SK-N-SH (cell line): ENCODE measurements around the gene RCOR1. TPM values are rescaled to one million over a fixed set of nuclear protein-coding genes. Genes with fewer than 3 reads are reported as not detected.

Experiments
- CTCF ChIA-PET: fragments of 300-600, 350-600 bp; formaldehyde crosslinking; extraction: SDS; loops from one replicate; lab custom pipeline; 2021; lab: Yijun Ruan, JAX
- POLR2A ChIA-PET: fragments of 350-600 bp; sonication (Branson Sonifier 250); formaldehyde crosslinking; extraction: SDS; loops from one replicate; lab custom pipeline; 2020; ENCODE audit warnings: antibody characterized with exemption, inconsistent platforms; lab: Yijun Ruan, JAX
- DNase-seq: peaks from one replicate; pipeline ENCODE4 v3.0.0; 2012
- H2AFZ ChIP-seq: fragments of 200-600 bp; sonication (generic); 2 replicates; pipeline ENCODE4 v1.8.1; 2016; ENCODE audit warnings: antibody characterized with exemption, mild to moderate bottlenecking, low read depth
- H3F3A ChIP-seq: fragments of 200-600 bp; sonication (generic); replicated peaks from 2 replicates; pipeline ENCODE3; 2016; ENCODE audit warnings: antibody characterized with exemption, mild to moderate bottlenecking; ENCODE audit not compliant: insufficient read depth
- H3K27ac ChIP-seq, 2 experiments: fragments of 200-500 bp in 1 of 2; fragments of 200-600 bp in 1 of 2; sonication (Bioruptor generic) in 1 of 2; sonication (generic), shearing (Covaris generic) in 1 of 2; 2 replicates each; pipeline versions ENCODE4 v1.5.1 to v1.6.1; 2014 to 2016; ENCODE audit warnings: low read depth in 2 of 2, inconsistent platforms in 1 of 2, low read length in 1 of 2, mild to moderate bottlenecking in 1 of 2, mixed read lengths in 1 of 2
- H3K27me3 ChIP-seq: fragments of 200-600 bp; sonication (generic), shearing (Covaris generic); 2 replicates; pipeline ENCODE4 v1.6.1; 2016; ENCODE audit warnings: mixed run types; ENCODE audit not compliant: insufficient read depth
- H3K36me3 ChIP-seq, 2 experiments: fragments of 200-500 bp in 1 of 2; fragments of 200-600 bp in 1 of 2; sonication (Bioruptor generic) in 1 of 2; sonication (generic) in 1 of 2; replicated peaks in 1 of 2; 2 replicates each; pipeline versions ENCODE3 to v1.5.1; 2014 to 2016; ENCODE audit warnings: low read length in 1 of 2, mild to moderate bottlenecking in 1 of 2; ENCODE audit not compliant: insufficient read depth in 2 of 2, control insufficient read depth in 1 of 2
- H3K4me1 ChIP-seq, 2 experiments: fragments of 200-500 bp in 1 of 2; fragments of 200-600 bp in 1 of 2; sonication (Bioruptor generic) in 1 of 2; sonication (generic), shearing (Covaris generic) in 1 of 2; 2 replicates each; pipeline versions ENCODE4 v1.5.1 to v1.6.1; 2014 to 2016; ENCODE audit warnings: low read depth in 1 of 2, low read length in 1 of 2, mixed run types in 1 of 2; ENCODE audit not compliant: insufficient read depth in 2 of 2, control insufficient read depth in 1 of 2
- H3K4me2 ChIP-seq: fragments of 200-600 bp; sonication (generic), shearing (Covaris generic); 2 replicates; pipeline ENCODE4 v1.6.1; 2017; ENCODE audit warnings: mixed run types
- H3K4me3 ChIP-seq, 2 experiments: fragments of 200-500 bp in 1 of 2; fragments of 200-600 bp in 1 of 2; sonication (Bioruptor generic) in 1 of 2; sonication (generic), shearing (Covaris generic) in 1 of 2; 2 replicates each; pipeline versions ENCODE4 v1.5.1 to v1.8.1; 2014 to 2016; ENCODE audit warnings: low read depth in 2 of 2, inconsistent platforms in 1 of 2, low read length in 1 of 2, mild to moderate bottlenecking in 1 of 2, mixed read lengths in 1 of 2, moderate library complexity in 1 of 2
- H3K79me2 ChIP-seq: fragments of 200-600 bp; sonication (generic); 2 replicates; pipeline ENCODE4 v1.8.1; 2017; ENCODE audit warnings: mild to moderate bottlenecking; ENCODE audit not compliant: insufficient read depth
- H3K9ac ChIP-seq: fragments of 200-600 bp; sonication (generic); 2 replicates; pipeline ENCODE4 v1.6.1; 2017; ENCODE audit warnings: mixed run types
- H3K9me2 ChIP-seq: fragments of 200-600 bp; sonication (generic); 2 replicates; pipeline ENCODE4 v1.6.1; 2017; ENCODE audit warnings: mixed run types
- H3K9me3 ChIP-seq: fragments of 200-600 bp; sonication (generic); 2 replicates; pipeline ENCODE4 v1.6.1; 2017; ENCODE audit warnings: mixed run types, mild to moderate bottlenecking, moderate library complexity
- H4K20me1 ChIP-seq: fragments of 200-600 bp; sonication (generic); 2 replicates; pipeline ENCODE4 v1.6.1; 2017; ENCODE audit warnings: mild to moderate bottlenecking, mixed run types; ENCODE audit not compliant: insufficient read depth
- FOXM1 ChIP-seq: IDR thresholded peaks from 2 replicates; pipeline ENCODE4 v1.4.0; 2012; ENCODE audit warnings: low read depth, mild to moderate bottlenecking
- GATA2 ChIP-seq: sonication (generic); formaldehyde crosslinking; IDR thresholded peaks from 2 replicates; pipeline ENCODE4 v1.5.0; 2020; ENCODE audit warnings: mild to moderate bottlenecking, missing genetic modification reagents
- NFIC ChIP-seq: IDR thresholded peaks from 2 replicates; pipeline ENCODE4 v1.4.0; 2012; ENCODE audit warnings: borderline replicate concordance
- POLR2AphosphoS5 ChIP-seq: IDR thresholded peaks from 2 replicates; pipeline ENCODE4 v1.6.1; 2012; ENCODE audit warnings: low read depth, low read length
- RXRA ChIP-seq: IDR thresholded peaks from 2 replicates; pipeline ENCODE4 v1.4.0; 2012; ENCODE audit warnings: low read depth, mild to moderate bottlenecking, borderline replicate concordance
- TAF1 ChIP-seq: IDR thresholded peaks from 2 replicates; pipeline ENCODE4 v1.6.1; 2012; ENCODE audit warnings: low read depth, mild to moderate bottlenecking, low read length, moderate library complexity, borderline replicate concordance
- TCF12 ChIP-seq: IDR thresholded peaks from 2 replicates; pipeline ENCODE4 v1.4.0; 2012
- WGBS: methylation state at CpG from one replicate; pipeline ENCODE4 v1.1.6; 2017; ENCODE audit warnings: low lambda C conversion rate; 5-methylcytosine and 5-hydroxymethylcytosine counted together
- polyA plus RNA-seq, 3 experiments: library from polyadenylated mRNA; depleted of rRNA; stranded (reverse); fragments of >200 nt; gene quantifications; 2 replicates each; pipeline ENCODE4 v1.2.3, GENCODE V29; 2012
- TF ChIP-seq, protein P1 (sequence below): IDR thresholded peaks from 2 replicates; pipeline ENCODE4 v1.4.0; 2012; ENCODE audit warnings: low read depth, borderline replicate concordance
- TF ChIP-seq, protein P2 (sequence below): fragments of 200-600 bp; sonication (generic); IDR thresholded peaks from 2 replicates; pipeline ENCODE4 v1.6.1; 2017; ENCODE audit warnings: antibody characterized with exemption, mild to moderate bottlenecking, moderate library complexity

RCOR1 gene
- polyA plus RNA-seq, 1 of the 3 experiments (the other 2 are of a cell fraction) = 8.5 TPM

DNA sequence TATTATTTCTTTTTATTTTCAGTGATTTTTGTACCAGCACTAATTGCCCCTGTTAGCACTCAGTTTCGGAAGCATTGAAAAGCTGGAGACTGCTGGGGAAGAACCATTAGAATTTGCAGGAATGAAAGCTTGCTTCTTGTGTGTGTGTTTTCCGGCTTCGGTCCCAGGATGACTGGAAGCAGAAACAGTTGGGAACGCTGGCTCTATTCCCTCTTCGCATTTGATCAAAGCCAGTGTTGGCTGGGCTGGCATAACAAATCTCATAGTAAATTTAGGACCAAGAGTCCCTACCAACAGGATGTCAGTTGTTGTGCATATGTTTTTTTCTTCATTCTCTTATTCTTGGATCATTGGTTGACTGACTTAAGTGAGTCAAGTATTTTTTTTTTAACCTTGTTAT lies 131.2 kb downstream of the RCOR1 start:
- TF ChIP-seq RXRA (no peak), NFIC (no peak), TCF12 (no peak), POLR2AphosphoS5 (no peak), FOXM1 (no peak)
- TF ChIP-seq, protein P1, sequence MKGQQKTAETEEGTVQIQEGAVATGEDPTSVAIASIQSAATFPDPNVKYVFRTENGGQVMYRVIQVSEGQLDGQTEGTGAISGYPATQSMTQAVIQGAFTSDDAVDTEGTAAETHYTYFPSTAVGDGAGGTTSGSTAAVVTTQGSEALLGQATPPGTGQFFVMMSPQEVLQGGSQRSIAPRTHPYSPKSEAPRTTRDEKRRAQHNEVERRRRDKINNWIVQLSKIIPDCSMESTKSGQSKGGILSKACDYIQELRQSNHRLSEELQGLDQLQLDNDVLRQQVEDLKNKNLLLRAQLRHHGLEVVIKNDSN = no peak
- TF ChIP-seq, protein P2, sequence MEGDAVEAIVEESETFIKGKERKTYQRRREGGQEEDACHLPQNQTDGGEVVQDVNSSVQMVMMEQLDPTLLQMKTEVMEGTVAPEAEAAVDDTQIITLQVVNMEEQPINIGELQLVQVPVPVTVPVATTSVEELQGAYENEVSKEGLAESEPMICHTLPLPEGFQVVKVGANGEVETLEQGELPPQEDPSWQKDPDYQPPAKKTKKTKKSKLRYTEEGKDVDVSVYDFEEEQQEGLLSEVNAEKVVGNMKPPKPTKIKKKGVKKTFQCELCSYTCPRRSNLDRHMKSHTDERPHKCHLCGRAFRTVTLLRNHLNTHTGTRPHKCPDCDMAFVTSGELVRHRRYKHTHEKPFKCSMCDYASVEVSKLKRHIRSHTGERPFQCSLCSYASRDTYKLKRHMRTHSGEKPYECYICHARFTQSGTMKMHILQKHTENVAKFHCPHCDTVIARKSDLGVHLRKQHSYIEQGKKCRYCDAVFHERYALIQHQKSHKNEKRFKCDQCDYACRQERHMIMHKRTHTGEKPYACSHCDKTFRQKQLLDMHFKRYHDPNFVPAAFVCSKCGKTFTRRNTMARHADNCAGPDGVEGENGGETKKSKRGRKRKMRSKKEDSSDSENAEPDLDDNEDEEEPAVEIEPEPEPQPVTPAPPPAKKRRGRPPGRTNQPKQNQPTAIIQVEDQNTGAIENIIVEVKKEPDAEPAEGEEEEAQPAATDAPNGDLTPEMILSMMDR = no peak
- H3K9me2 ChIP-seq = no peaks in the 10 kb centered on the region
- WGBS = 93% methylated on average over 5 of the region's 5 CpGs
- no peak for DNase-seq
- ChIA-PET POLR2A (no interaction called here), CTCF (interaction anchor here (1.1 to 1.5 kb wide), 2 partner anchors 29 to 130 kb away, joined by 3 to 4 read pairs; no protein-coding TSS in a partner anchor)
- H4K20me1 ChIP-seq = no peaks in the 10 kb centered on the region
- no peaks in the 10 kb centered on the region for H3K9me3 ChIP-seq
- H3K4me1 ChIP-seq = peaks cover 0 to 2% of the 10 kb centered on the region in 2 experiments; a peak in 1 of 4 replicates
- no peaks in the 10 kb centered on the region for H3K27me3 ChIP-seq
- H3K9ac ChIP-seq = no peak overlapping the region
- no peaks in the 10 kb centered on the region for H3K79me2 ChIP-seq
- no peak overlapping the region for H2AFZ ChIP-seq
- peaks cover 47 to 61% of the 10 kb centered on the region in 2 experiments for H3K36me3 ChIP-seq
- no peak overlapping the region for H3K27ac ChIP-seq
- H3K4me3 ChIP-seq = no peak overlapping the region
- H3K4me2 ChIP-seq = no peak overlapping the region
- H3F3A ChIP-seq = no peaks in the 10 kb centered on the region

DNA sequence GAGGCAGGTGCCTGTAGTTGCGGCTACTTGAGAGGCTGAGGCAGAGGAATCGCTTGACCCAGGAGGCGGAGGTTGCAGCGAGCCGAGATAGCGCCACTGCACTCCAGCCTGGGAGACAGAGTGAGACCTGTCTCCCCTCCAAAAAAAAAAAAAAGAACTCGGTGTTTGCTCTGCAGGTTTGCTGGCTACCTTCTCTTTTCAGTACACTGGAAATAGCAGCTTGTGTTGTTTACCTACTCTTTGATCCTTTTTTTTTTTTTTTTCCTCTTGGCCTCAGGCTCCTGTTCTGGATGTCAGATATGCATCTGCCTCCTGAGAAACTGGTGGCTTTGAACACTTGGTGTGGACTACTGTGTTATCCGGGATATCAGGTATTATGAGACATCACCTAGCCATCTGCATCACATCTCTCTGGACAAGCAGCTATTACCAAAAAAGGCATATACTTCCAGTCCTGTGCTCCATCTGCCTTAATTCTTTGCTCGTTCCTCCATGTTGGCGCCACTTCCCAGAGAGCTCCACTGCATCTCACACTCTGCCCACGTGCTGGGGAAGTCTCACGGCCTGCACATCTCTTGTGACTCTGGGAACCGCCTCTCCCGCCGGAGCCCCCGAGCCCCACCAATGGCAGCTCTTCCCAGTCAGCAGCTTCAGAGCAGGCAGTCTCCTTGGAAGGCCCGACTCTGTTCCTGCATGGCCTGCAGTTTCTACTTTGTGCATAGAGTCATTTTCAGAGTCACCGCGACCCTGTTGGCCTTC lies 133.9 kb downstream of the RCOR1 start:
- Histone ChIP-seq H3K27me3 (no peaks in the 10 kb centered on the region), H3K4me1 (peaks cover 0 to 2% of the 10 kb centered on the region in 2 experiments; a peak in 1 of 4 replicates), H3K36me3 (peaks cover 52 to 60% of the 10 kb centered on the region in 2 experiments), H3K9me2 (no peaks in the 10 kb centered on the region), H3K9me3 (no peaks in the 10 kb centered on the region), H3K4me3 (no peak overlapping the region), H3K9ac (no peak overlapping the region), H3K4me2 (no peak overlapping the region), H3K27ac (no peak overlapping the region), H3F3A (no peaks in the 10 kb centered on the region), H4K20me1 (no peaks in the 10 kb centered on the region), H2AFZ (no peak overlapping the region), H3K79me2 (no peaks in the 10 kb centered on the region)
- POLR2A ChIA-PET = no interaction called here
- CTCF ChIA-PET = interaction anchor here (0.5 to 0.9 kb wide), 2 partner anchors 368 to 378 kb away, joined by 3 read pairs; partner anchors contain the start of gene EXOC3L4
- 92% methylated on average over 19 of the region's 19 CpGs for WGBS
- TF ChIP-seq TAF1 = no peak
- peak; percentile 42; the same call in 1 of the 2 replicates for TF ChIP-seq GATA2 (CRISPR knock-in tag)
- no peak for DNase-seq
